ENCODE measurements around the gene FAM124A.

DNA sequence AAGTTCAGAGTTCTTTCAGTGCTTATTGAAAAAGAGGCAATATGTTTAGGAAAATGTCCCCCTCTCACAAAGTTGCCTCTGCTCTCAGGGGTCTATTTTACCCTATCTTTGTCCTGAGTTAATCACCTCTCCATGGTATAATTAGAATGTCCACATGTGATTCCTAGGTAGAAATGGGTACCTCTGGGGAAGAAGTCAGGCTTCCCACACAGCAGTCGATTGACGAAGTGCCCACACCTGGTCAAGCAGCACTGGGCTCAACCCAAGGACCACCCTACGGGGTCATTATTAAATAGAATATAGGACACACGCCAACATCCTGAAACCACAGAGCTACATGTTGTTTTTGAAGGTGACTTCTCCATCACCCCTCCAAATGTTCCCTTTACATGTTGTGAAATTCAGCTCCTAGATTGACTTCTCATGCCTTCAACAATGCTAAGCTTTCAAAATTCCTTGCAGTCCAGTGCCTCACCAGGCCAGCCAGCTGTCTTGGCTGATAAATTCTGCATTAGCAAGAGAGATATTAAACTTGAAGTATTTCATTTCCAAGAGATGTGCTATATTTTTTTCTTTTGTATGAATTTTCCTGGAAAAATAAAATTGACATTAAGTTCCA, 43.6 kb upstream of the FAM124A start:
- TF ChIP-seq POLR2AphosphoS5 (IDR thresholded peaks at IDR 0.05; ENCODE audit: low read depth, low read length) (no peak), SIN3A (IDR thresholded peaks at IDR 0.05; ENCODE audit: borderline replicate concordance, insufficient read depth, low read depth, low read length) (no peak)
- TF ChIP-seq, protein P1, sequence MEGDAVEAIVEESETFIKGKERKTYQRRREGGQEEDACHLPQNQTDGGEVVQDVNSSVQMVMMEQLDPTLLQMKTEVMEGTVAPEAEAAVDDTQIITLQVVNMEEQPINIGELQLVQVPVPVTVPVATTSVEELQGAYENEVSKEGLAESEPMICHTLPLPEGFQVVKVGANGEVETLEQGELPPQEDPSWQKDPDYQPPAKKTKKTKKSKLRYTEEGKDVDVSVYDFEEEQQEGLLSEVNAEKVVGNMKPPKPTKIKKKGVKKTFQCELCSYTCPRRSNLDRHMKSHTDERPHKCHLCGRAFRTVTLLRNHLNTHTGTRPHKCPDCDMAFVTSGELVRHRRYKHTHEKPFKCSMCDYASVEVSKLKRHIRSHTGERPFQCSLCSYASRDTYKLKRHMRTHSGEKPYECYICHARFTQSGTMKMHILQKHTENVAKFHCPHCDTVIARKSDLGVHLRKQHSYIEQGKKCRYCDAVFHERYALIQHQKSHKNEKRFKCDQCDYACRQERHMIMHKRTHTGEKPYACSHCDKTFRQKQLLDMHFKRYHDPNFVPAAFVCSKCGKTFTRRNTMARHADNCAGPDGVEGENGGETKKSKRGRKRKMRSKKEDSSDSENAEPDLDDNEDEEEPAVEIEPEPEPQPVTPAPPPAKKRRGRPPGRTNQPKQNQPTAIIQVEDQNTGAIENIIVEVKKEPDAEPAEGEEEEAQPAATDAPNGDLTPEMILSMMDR (IDR thresholded peaks at IDR 0.05), result no peak
- TF ChIP-seq, protein P2, sequence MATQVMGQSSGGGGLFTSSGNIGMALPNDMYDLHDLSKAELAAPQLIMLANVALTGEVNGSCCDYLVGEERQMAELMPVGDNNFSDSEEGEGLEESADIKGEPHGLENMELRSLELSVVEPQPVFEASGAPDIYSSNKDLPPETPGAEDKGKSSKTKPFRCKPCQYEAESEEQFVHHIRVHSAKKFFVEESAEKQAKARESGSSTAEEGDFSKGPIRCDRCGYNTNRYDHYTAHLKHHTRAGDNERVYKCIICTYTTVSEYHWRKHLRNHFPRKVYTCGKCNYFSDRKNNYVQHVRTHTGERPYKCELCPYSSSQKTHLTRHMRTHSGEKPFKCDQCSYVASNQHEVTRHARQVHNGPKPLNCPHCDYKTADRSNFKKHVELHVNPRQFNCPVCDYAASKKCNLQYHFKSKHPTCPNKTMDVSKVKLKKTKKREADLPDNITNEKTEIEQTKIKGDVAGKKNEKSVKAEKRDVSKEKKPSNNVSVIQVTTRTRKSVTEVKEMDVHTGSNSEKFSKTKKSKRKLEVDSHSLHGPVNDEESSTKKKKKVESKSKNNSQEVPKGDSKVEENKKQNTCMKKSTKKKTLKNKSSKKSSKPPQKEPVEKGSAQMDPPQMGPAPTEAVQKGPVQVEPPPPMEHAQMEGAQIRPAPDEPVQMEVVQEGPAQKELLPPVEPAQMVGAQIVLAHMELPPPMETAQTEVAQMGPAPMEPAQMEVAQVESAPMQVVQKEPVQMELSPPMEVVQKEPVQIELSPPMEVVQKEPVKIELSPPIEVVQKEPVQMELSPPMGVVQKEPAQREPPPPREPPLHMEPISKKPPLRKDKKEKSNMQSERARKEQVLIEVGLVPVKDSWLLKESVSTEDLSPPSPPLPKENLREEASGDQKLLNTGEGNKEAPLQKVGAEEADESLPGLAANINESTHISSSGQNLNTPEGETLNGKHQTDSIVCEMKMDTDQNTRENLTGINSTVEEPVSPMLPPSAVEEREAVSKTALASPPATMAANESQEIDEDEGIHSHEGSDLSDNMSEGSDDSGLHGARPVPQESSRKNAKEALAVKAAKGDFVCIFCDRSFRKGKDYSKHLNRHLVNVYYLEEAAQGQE (IDR thresholded peaks at IDR 0.05; ENCODE audit: insufficient read depth in 1 of 2, low read depth in 2 of 2, low read length in 1 of 2), result no peak

Data from Panc1 (cell line).